ENCODE data around the gene PRPF6. TPM values are rescaled to one million over a fixed set of nuclear protein-coding genes. Genes with fewer than 3 reads are reported as not detected.
A peak's percentile ranks its signal among the peaks of the same experiment; 100 is the strongest.

PRPF6 gene
- total and polyA plus RNA-seq, 2 of the 13 experiments (the other 11 are each of a cell fraction or from before 2014, with no cell fraction given): 63.7 to 101 TPM

GRCh38 chr20:63955827-63956663, 24.9 kb upstream of the PRPF6 start, which contains the start of gene UCKL1 (continued):
- TF ChIP-seq ZNF33A (CRISPR knock-in tag; IDR thresholded peaks at IDR 0.05; ENCODE audit: borderline replicate concordance) (no peak), ZNF629 (CRISPR knock-in tag; conservative IDR thresholded peaks at IDR 0.05) (peak; percentile 60), ZUFSP (CRISPR knock-in tag; IDR thresholded peaks at IDR 0.05; ENCODE audit: borderline replicate concordance) (no peak), ZXDC (CRISPR knock-in tag; IDR thresholded peaks at IDR 0.05) (peak; percentile 97), POLR2A (IDR thresholded peaks at IDR 0.05; ENCODE audit: insufficient read depth in 1 of 2, low read depth in 2 of 2, low read length in 2 of 2) (peak in 1 of 2 experiments; percentile 96; a peak in 2 of 4 replicates), SRSF4 (IDR thresholded peaks at IDR 0.05; ENCODE audit: low read depth, low read length, poor library complexity, severe bottlenecking) (peak; percentile 98), KDM4B (CRISPR knock-in tag; IDR thresholded peaks at IDR 0.05) (peak; percentile 89), NR3C1 (CRISPR knock-in tag; IDR thresholded peaks at IDR 0.05) (peak; percentile 67; the same call in 1 of the 2 replicates), SNAPC2 (CRISPR knock-in tag; IDR thresholded peaks at IDR 0.05) (0 out of 2 replicates have a peak, but pooled peaks have one; percentile 41), ZBTB49 (CRISPR knock-in tag; IDR thresholded peaks at IDR 0.05; ENCODE audit: borderline replicate concordance) (peak; percentile 53), NFIC (IDR thresholded peaks at IDR 0.05; ENCODE audit: low read length) (no peak), TFE3 (CRISPR knock-in tag; IDR thresholded peaks at IDR 0.05) (peak; percentile 91), HES4 (CRISPR knock-in tag; IDR thresholded peaks at IDR 0.05; ENCODE audit: borderline replicate concordance) (peak; percentile 94), SATB2 (CRISPR knock-in tag; IDR thresholded peaks at IDR 0.05) (peak; percentile 98), ZNF792 (CRISPR knock-in tag; IDR thresholded peaks at IDR 0.05) (peak; percentile 97), SETDB1 (CRISPR knock-in tag; IDR thresholded peaks at IDR 0.05; ENCODE audit: borderline replicate concordance) (peak; percentile 82; the same call in 1 of the 2 replicates), PBX2 (CRISPR knock-in tag; IDR thresholded peaks at IDR 0.05) (no peak)

Measured in HepG2 (cell line).